SK-N-SH (cell line): Measurements from ENCODE around the gene AK4. TPM values are rescaled to one million over a fixed set of nuclear protein-coding genes. Genes with fewer than 3 reads are reported as not detected.
A peak's percentile ranks its signal among the peaks of the same experiment; 100 is the strongest.

Experiments used
- CTCF ChIA-PET: fragments of 300-600, 350-600 bp; formaldehyde crosslinking; extraction: SDS; loops from one replicate; lab custom pipeline; 2021; lab: Yijun Ruan, JAX
- POLR2A ChIA-PET: fragments of 350-600 bp; sonication (Branson Sonifier 250); formaldehyde crosslinking; extraction: SDS; loops from one replicate; lab custom pipeline; 2020; ENCODE audit warnings: antibody characterized with exemption, inconsistent platforms; lab: Yijun Ruan, JAX
- DNase-seq: peaks from one replicate; pipeline ENCODE4 v3.0.0; 2012
- H2AFZ ChIP-seq: fragments of 200-600 bp; sonication (generic); 2 replicates; pipeline ENCODE4 v1.8.1; 2016; ENCODE audit warnings: antibody characterized with exemption, mild to moderate bottlenecking, low read depth
- H3F3A ChIP-seq: fragments of 200-600 bp; sonication (generic); replicated peaks from 2 replicates; pipeline ENCODE3; 2016; ENCODE audit warnings: antibody characterized with exemption, mild to moderate bottlenecking; ENCODE audit not compliant: insufficient read depth
- H3K27ac ChIP-seq, 2 experiments: fragments of 200-500 bp in 1 of 2; fragments of 200-600 bp in 1 of 2; sonication (Bioruptor generic) in 1 of 2; sonication (generic), shearing (Covaris generic) in 1 of 2; 2 replicates each; pipeline versions ENCODE4 v1.5.1 to v1.6.1; 2014 to 2016; ENCODE audit warnings: low read depth in 2 of 2, inconsistent platforms in 1 of 2, low read length in 1 of 2, mild to moderate bottlenecking in 1 of 2, mixed read lengths in 1 of 2
- H3K27me3 ChIP-seq: fragments of 200-600 bp; sonication (generic), shearing (Covaris generic); 2 replicates; pipeline ENCODE4 v1.6.1; 2016; ENCODE audit warnings: mixed run types; ENCODE audit not compliant: insufficient read depth
- H3K36me3 ChIP-seq, 2 experiments: fragments of 200-500 bp in 1 of 2; fragments of 200-600 bp in 1 of 2; sonication (Bioruptor generic) in 1 of 2; sonication (generic) in 1 of 2; replicated peaks in 1 of 2; 2 replicates each; pipeline versions ENCODE3 to v1.5.1; 2014 to 2016; ENCODE audit warnings: low read length in 1 of 2, mild to moderate bottlenecking in 1 of 2; ENCODE audit not compliant: insufficient read depth in 2 of 2, control insufficient read depth in 1 of 2
- H3K4me1 ChIP-seq, 2 experiments: fragments of 200-500 bp in 1 of 2; fragments of 200-600 bp in 1 of 2; sonication (Bioruptor generic) in 1 of 2; sonication (generic), shearing (Covaris generic) in 1 of 2; 2 replicates each; pipeline versions ENCODE4 v1.5.1 to v1.6.1; 2014 to 2016; ENCODE audit warnings: low read depth in 1 of 2, low read length in 1 of 2, mixed run types in 1 of 2; ENCODE audit not compliant: insufficient read depth in 2 of 2, control insufficient read depth in 1 of 2
- H3K4me2 ChIP-seq: fragments of 200-600 bp; sonication (generic), shearing (Covaris generic); 2 replicates; pipeline ENCODE4 v1.6.1; 2017; ENCODE audit warnings: mixed run types
- H3K4me3 ChIP-seq, 2 experiments: fragments of 200-500 bp in 1 of 2; fragments of 200-600 bp in 1 of 2; sonication (Bioruptor generic) in 1 of 2; sonication (generic), shearing (Covaris generic) in 1 of 2; 2 replicates each; pipeline versions ENCODE4 v1.5.1 to v1.8.1; 2014 to 2016; ENCODE audit warnings: low read depth in 2 of 2, inconsistent platforms in 1 of 2, low read length in 1 of 2, mild to moderate bottlenecking in 1 of 2, mixed read lengths in 1 of 2, moderate library complexity in 1 of 2
- H3K79me2 ChIP-seq: fragments of 200-600 bp; sonication (generic); 2 replicates; pipeline ENCODE4 v1.8.1; 2017; ENCODE audit warnings: mild to moderate bottlenecking; ENCODE audit not compliant: insufficient read depth
- H3K9ac ChIP-seq: fragments of 200-600 bp; sonication (generic); 2 replicates; pipeline ENCODE4 v1.6.1; 2017; ENCODE audit warnings: mixed run types
- H3K9me2 ChIP-seq: fragments of 200-600 bp; sonication (generic); 2 replicates; pipeline ENCODE4 v1.6.1; 2017; ENCODE audit warnings: mixed run types
- H3K9me3 ChIP-seq: fragments of 200-600 bp; sonication (generic); 2 replicates; pipeline ENCODE4 v1.6.1; 2017; ENCODE audit warnings: mixed run types, mild to moderate bottlenecking, moderate library complexity
- H4K20me1 ChIP-seq: fragments of 200-600 bp; sonication (generic); 2 replicates; pipeline ENCODE4 v1.6.1; 2017; ENCODE audit warnings: mild to moderate bottlenecking, mixed run types; ENCODE audit not compliant: insufficient read depth
- CHD2 ChIP-seq: fragments of 150-350 bp; IDR thresholded peaks from 2 replicates; pipeline ENCODE4 v1.6.1; 2018; ENCODE audit warnings: low read length; ENCODE audit not compliant: partially characterized antibody
- ELF1 ChIP-seq: IDR thresholded peaks from 2 replicates; pipeline ENCODE4 v1.4.0; 2012
- EP300 ChIP-seq, 2 experiments: IDR thresholded peaks; 2 replicates each; pipeline versions ENCODE4 v1.4.0 to v1.6.1; 2012; ENCODE audit warnings: borderline replicate concordance in 1 of 2, low read depth in 1 of 2, low read length in 1 of 2
- EZH2phosphoT487 ChIP-seq: fragments of 200-600 bp; sonication (generic); IDR thresholded peaks from 2 replicates; pipeline ENCODE4 v1.6.1; 2017; ENCODE audit warnings: low read depth, mixed run types, mild to moderate bottlenecking, antibody characterized with exemption, moderate library complexity, borderline replicate concordance
- FOSL2 ChIP-seq: IDR thresholded peaks from 2 replicates; pipeline ENCODE4 v1.4.0; 2012; ENCODE audit warnings: low read depth, mild to moderate bottlenecking, moderate library complexity, borderline replicate concordance
- FOXJ3 ChIP-seq: sonication (generic); formaldehyde crosslinking; IDR thresholded peaks from 2 replicates; pipeline ENCODE4 v1.5.1; 2020; ENCODE audit warnings: mild to moderate bottlenecking, missing genetic modification reagents
- MXI1 ChIP-seq: IDR thresholded peaks from 2 replicates; pipeline ENCODE4 v1.6.1; 2012; ENCODE audit warnings: mild to moderate bottlenecking, low read depth, low read length, improper control_type of control experiment
- NFIC ChIP-seq: IDR thresholded peaks from 2 replicates; pipeline ENCODE4 v1.4.0; 2012; ENCODE audit warnings: borderline replicate concordance
- PBX3 ChIP-seq: IDR thresholded peaks from 2 replicates; pipeline ENCODE4; 2012
- POLR2AphosphoS5 ChIP-seq: IDR thresholded peaks from 2 replicates; pipeline ENCODE4 v1.6.1; 2012; ENCODE audit warnings: low read depth, low read length
- RAD21 ChIP-seq: IDR thresholded peaks from 2 replicates; pipeline ENCODE4 v1.6.1; 2012; ENCODE audit warnings: mild to moderate bottlenecking, low read length
- RCOR1 ChIP-seq: fragments of 150-350 bp; IDR thresholded peaks from 2 replicates; pipeline ENCODE4 v1.6.1; 2017; ENCODE audit warnings: antibody characterized with exemption, low read length
- RFX5 ChIP-seq: IDR thresholded peaks from 2 replicates; pipeline ENCODE4 v1.6.1; 2012; ENCODE audit warnings: mild to moderate bottlenecking, improper control_type of control experiment, low read length
- SIN3A ChIP-seq: IDR thresholded peaks from 2 replicates; pipeline ENCODE4 v1.6.1; 2012; ENCODE audit warnings: low read depth, mild to moderate bottlenecking, low read length, moderate library complexity, borderline replicate concordance
- TAF1 ChIP-seq: IDR thresholded peaks from 2 replicates; pipeline ENCODE4 v1.6.1; 2012; ENCODE audit warnings: low read depth, mild to moderate bottlenecking, low read length, moderate library complexity, borderline replicate concordance
- TCF12 ChIP-seq: IDR thresholded peaks from 2 replicates; pipeline ENCODE4 v1.4.0; 2012
- TEAD4 ChIP-seq: IDR thresholded peaks from 2 replicates; pipeline ENCODE4 v1.4.0; 2012; ENCODE audit warnings: mild to moderate bottlenecking, borderline replicate concordance; ENCODE audit not compliant: insufficient read depth
- YY1 ChIP-seq: IDR thresholded peaks from 2 replicates; pipeline ENCODE4 v1.4.0; 2012; ENCODE audit warnings: low read depth, mild to moderate bottlenecking
- WGBS: methylation state at CpG from one replicate; pipeline ENCODE4 v1.1.6; 2017; ENCODE audit warnings: low lambda C conversion rate; 5-methylcytosine and 5-hydroxymethylcytosine counted together
- polyA plus RNA-seq, 3 experiments: library from polyadenylated mRNA; depleted of rRNA; stranded (reverse); fragments of >200 nt; gene quantifications; 2 replicates each; pipeline ENCODE4 v1.2.3, GENCODE V29; 2012
- TF ChIP-seq, protein P1 (sequence below): fragments of 150-350 bp; IDR thresholded peaks from 2 replicates; pipeline ENCODE4 v1.6.1; 2016; ENCODE audit warnings: mild to moderate bottlenecking, low read depth, low read length
- TF ChIP-seq, protein P2 (sequence below): fragments of 150-350 bp; IDR thresholded peaks from 2 replicates; pipeline ENCODE4 v1.6.1; 2017; ENCODE audit warnings: antibody characterized with exemption, low read length, low read depth, borderline replicate concordance

Gene AK4
- polyA plus RNA-seq, 1 of the 3 experiments (the other 2 are of a cell fraction), result 6.4 TPM

GRCh38 chr1:65148548-65149350 is 746 bp downstream of the AK4 start:
- H3F3A ChIP-seq, result peaks cover 15% of the 10 kb centered on the region
- H4K20me1 ChIP-seq, result no peaks in the 10 kb centered on the region
- H3K9me2 ChIP-seq, result no peaks in the 10 kb centered on the region
- no peaks in the 10 kb centered on the region; the same call in 1 of the 2 replicates for H3K27me3 ChIP-seq
- H3K4me2 ChIP-seq, result peak overlapping the region; percentile 91
- peaks cover 6 to 11% of the 10 kb centered on the region in 2 experiments; a peak in 2 of 4 replicates for H3K4me1 ChIP-seq
- DNase-seq, result peak; percentile 85
- H3K27ac ChIP-seq, result peak overlapping the region in 1 of 2 experiments; percentile 39; a peak in 1 of 4 replicates
- POLR2A ChIA-PET, result no interaction called here
- WGBS, result 18% methylated on average over 9 of the region's 73 CpGs
- no peak for TF ChIP-seq YY1
- TF ChIP-seq NFIC, result no peak
- TF ChIP-seq RFX5, result no peak
- no peak for TF ChIP-seq RCOR1
- no peak for TF ChIP-seq FOXJ3 (CRISPR knock-in tag)
- TF ChIP-seq CHD2, result peak; percentile 76
- 0 out of 2 replicates have a peak, but pooled peaks have one; percentile 13 for TF ChIP-seq MXI1
- CTCF ChIA-PET, result interaction anchor here (1.2 to 4.0 kb wide), 2 partner anchors 60 to 73 kb away, joined by 4 to 14 read pairs; no protein-coding TSS in a partner anchor
- H3K9ac ChIP-seq, result peak overlapping the region; percentile 68
- peak overlapping the region; percentile 71 for H3K4me3 ChIP-seq
- peak overlapping the region; percentile 87; the same call in 1 of the 2 replicates for H2AFZ ChIP-seq
- no peaks in the 10 kb centered on the region for H3K79me2 ChIP-seq
- H3K36me3 ChIP-seq, result no peaks in the 10 kb centered on the region
- no peaks in the 10 kb centered on the region for H3K9me3 ChIP-seq

DNA sequence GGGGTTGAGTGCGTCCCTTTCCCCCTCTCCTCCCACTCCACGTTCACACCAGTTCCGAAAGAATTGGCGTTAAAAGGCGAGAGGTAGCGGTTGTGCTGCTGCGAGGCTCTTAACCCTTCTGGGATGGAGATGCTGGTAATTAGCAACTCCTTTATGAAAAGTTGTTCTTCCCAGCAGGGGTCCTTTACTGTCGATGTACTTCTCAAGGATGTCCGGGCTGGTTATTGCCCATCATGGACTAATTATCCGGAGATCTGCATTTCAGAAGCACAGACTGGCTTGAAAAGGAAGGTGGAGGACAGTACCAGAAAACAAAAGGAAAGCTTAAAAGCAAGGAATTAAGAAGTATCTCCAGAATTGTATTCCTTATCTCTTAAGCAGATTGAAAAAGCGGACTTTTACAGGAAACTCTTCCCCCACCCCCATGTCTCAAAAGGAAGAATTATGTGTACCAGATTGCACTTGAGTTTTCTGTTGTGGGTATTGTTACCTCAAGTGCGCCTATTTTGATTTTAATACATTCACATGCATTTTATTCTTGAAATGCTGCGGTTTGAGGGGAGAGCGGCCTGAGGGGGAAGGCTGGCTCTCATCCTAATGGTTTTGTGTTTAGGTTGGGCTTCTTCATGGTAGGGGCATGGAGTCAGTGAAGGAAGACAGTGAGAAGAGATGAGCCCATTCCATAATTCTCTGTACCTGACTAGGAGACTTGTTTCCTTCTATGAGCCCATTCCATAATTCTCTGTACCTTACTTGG is 1.5 kb downstream of the AK4 start:
- ChIA-PET CTCF (interaction anchor here (0.7 to 4.0 kb wide), 3 partner anchors 27 to 74 kb away, joined by 3 to 14 read pairs (median 4); no protein-coding TSS in a partner anchor), POLR2A (no interaction called here)
- peaks cover 15% of the 10 kb centered on the region for H3F3A ChIP-seq
- 93% methylated on average over 14 of the region's 14 CpGs for WGBS
- no peaks in the 10 kb centered on the region for H3K36me3 ChIP-seq
- H3K9me3 ChIP-seq, result no peaks in the 10 kb centered on the region
- H3K9ac ChIP-seq, result peak overlapping the region; percentile 68
- H3K27ac ChIP-seq, result no peak overlapping the region; a peak in 1 of 4 replicates
- H2AFZ ChIP-seq, result peak overlapping the region; percentile 87; the same call in 1 of the 2 replicates
- no peak for DNase-seq
- H3K9me2 ChIP-seq, result no peaks in the 10 kb centered on the region
- H3K4me3 ChIP-seq, result peak overlapping the region; percentile 71
- H3K4me1 ChIP-seq, result peaks cover 6 to 11% of the 10 kb centered on the region in 2 experiments; a peak in 2 of 4 replicates
- H3K27me3 ChIP-seq, result no peaks in the 10 kb centered on the region; the same call in 1 of the 2 replicates
- H3K79me2 ChIP-seq, result no peaks in the 10 kb centered on the region
- H4K20me1 ChIP-seq, result no peaks in the 10 kb centered on the region
- H3K4me2 ChIP-seq, result peak overlapping the region; percentile 91
- TF ChIP-seq CHD2, result no peak
- TF ChIP-seq TEAD4, result no peak
- TF ChIP-seq PBX3, result no peak
- TF ChIP-seq TAF1, result no peak
- TF ChIP-seq, protein P1, sequence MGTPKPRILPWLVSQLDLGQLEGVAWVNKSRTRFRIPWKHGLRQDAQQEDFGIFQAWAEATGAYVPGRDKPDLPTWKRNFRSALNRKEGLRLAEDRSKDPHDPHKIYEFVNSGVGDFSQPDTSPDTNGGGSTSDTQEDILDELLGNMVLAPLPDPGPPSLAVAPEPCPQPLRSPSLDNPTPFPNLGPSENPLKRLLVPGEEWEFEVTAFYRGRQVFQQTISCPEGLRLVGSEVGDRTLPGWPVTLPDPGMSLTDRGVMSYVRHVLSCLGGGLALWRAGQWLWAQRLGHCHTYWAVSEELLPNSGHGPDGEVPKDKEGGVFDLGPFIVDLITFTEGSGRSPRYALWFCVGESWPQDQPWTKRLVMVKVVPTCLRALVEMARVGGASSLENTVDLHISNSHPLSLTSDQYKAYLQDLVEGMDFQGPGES, result no peak
- no peak for TF ChIP-seq RAD21
- no peak for TF ChIP-seq FOSL2
- no peak for TF ChIP-seq ELF1
- no peak for TF ChIP-seq POLR2AphosphoS5
- TF ChIP-seq RFX5, result no peak
- TF ChIP-seq NFIC, result no peak
- no peak for TF ChIP-seq EZH2phosphoT487
- TF ChIP-seq EP300 (IDR thresholded peaks at IDR 0.05; ENCODE audit: borderline replicate concordance in 1 of 2, low read depth in 1 of 2, low read length in 1 of 2), result no peak
- TF ChIP-seq, protein P2, sequence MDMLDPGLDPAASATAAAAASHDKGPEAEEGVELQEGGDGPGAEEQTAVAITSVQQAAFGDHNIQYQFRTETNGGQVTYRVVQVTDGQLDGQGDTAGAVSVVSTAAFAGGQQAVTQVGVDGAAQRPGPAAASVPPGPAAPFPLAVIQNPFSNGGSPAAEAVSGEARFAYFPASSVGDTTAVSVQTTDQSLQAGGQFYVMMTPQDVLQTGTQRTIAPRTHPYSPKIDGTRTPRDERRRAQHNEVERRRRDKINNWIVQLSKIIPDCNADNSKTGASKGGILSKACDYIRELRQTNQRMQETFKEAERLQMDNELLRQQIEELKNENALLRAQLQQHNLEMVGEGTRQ, result no peak
- TF ChIP-seq TCF12, result no peak
- no peak for TF ChIP-seq SIN3A
- no peak for TF ChIP-seq MXI1
